ENCODE results near the gene TM7SF2.

DNA sequence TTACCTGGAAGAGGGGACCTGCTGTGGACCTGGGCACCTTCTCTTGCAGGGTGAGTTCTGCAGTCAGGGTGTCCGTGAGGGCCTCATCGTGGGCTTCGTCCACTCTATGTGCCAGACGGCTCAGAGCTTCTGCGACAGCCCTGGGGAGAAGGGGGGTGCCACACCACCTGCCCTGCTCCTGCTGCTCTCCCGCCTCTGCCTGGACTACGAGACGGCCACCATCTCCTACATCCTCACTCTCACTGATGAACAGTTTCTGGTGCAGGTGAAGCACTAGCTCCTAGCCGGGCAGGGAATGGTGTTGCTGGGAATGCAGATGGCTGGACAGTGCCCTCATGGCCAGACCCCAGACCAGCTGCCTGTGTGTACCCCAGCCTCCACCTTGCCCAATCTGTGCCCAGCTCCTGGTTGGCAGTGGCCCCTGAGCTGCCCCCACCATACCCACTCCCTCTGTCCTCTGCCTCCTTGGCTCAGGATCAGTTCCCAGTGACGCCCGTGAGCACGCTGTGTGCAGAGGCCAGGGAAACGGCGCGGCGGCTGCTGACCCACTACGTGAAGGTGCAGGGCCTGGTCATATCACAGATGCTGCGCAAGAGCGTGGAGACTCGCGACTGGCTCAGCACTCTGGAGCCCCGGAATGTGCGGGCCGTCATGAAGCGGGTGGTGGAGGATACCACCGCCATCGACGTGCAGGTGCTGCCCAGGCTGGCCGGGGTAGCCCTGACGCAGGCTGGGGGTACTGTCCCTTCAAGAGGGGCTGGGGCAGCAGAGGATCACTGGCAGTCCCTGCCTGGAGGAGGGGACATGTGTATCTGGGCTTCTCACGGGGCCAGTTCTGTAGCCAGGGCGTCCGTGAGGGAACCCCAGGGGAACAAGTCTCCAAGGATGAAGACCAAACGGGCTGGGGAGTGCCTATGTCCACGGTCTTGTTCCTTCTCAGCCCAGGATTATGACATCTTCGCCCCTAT lies 2.2 kb upstream of the TM7SF2 start:
- TF ChIP-seq, protein P1, sequence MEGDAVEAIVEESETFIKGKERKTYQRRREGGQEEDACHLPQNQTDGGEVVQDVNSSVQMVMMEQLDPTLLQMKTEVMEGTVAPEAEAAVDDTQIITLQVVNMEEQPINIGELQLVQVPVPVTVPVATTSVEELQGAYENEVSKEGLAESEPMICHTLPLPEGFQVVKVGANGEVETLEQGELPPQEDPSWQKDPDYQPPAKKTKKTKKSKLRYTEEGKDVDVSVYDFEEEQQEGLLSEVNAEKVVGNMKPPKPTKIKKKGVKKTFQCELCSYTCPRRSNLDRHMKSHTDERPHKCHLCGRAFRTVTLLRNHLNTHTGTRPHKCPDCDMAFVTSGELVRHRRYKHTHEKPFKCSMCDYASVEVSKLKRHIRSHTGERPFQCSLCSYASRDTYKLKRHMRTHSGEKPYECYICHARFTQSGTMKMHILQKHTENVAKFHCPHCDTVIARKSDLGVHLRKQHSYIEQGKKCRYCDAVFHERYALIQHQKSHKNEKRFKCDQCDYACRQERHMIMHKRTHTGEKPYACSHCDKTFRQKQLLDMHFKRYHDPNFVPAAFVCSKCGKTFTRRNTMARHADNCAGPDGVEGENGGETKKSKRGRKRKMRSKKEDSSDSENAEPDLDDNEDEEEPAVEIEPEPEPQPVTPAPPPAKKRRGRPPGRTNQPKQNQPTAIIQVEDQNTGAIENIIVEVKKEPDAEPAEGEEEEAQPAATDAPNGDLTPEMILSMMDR (IDR thresholded peaks at IDR 0.05), result no peak
- TF ChIP-seq POLR2A (IDR thresholded peaks at IDR 0.05), result no peak
